Endometrium (tissue), 2 donors: ENCODE measurements around the gene FGFR4.
"Not testable (repeated sequence)": the region's sequence is repeated elsewhere in the genome, so short reads cannot be mapped to it uniquely, and the experiment has no call there.

Experiments used
- FAIRE-seq: peaks from 2 replicates; lab custom pipeline; 2012; peaks lifted over from hg19 to GRCh38; lab: Jason Lieb, UNC
- donor health status: control.
- donor health status: control.

The FGFR4 gene

DNA sequence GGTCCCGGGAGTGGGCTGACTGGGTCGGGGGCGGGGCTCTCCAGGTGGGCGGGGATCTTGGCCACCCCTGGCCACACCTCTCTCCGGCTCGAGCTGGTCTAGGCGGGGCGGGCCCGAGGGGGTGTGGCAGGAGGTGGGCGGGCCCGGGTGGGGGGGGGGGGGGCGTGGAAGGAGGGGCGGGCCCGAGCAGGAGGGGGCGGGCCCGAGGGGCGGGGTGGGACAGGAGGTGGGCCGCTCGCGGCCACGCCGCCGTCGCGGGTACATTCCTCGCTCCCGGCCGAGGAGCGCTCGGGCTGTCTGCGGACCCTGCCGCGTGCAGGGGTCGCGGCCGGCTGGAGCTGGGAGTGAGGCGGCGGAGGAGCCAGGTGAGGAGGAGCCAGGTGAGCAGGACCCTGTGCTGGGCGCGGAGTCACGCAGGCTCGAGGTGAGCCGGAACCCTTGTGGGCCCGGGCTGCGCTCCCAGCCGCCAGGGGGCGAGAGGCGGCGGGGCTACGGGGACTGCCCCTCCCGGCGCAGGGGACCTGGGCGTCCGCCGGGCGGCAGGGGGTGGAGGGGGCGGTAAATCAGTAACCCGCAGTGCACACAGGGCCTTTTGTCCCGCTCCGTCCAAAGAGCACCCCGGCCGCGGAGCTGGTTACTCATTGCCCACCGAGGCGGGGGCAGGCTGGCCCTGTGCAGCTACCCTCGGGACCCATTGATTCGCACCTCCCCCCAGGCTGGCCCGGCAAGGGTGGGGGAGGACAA is at the start of gene FGFR4:
Gene FGFR4 (plus strand): TSS at position 262 of the 744 bp plus-strand sequence. CDS start 2,688 bp downstream, outside the sequence.
- no peak for FAIRE-seq

- no peak for FAIRE-seq
These were observed 49.8 kb upstream of the FGFR4 start for GRCh38 chr5:177036921-177037320.

- no peak for FAIRE-seq
These were observed 45.8 kb upstream of the FGFR4 start for GRCh38 chr5:177040814-177041420.

GRCh38 chr5:177041936-177042335 is 44.8 kb upstream of the FGFR4 start:
- no peak for FAIRE-seq

DNA sequence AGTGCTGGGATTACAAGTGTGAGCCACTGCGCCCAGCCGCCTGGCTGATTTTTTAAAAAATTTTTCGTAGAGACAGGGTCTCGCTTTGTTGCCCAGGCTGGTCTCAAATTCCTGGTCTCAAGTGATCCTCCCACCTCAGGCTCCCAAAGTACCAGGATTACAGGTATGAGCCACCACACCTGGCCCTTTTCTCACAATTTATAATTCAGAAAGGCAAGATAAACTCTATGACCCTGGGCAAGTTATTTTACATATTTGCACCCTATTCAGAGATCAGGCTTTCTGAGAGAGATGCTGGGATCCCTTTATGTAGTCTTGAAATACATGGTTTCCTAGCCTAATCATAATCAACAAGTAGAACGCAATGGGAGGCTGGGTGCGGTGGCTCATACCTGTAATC is 43.6 kb upstream of the FGFR4 start:
- no peak for FAIRE-seq

GRCh38 chr5:177043958-177044357 is 42.8 kb upstream of the FGFR4 start:
- no peak for FAIRE-seq

GRCh38 chr5:177044641-177045040 is 42.1 kb upstream of the FGFR4 start:
- FAIRE-seq = no peak

DNA sequence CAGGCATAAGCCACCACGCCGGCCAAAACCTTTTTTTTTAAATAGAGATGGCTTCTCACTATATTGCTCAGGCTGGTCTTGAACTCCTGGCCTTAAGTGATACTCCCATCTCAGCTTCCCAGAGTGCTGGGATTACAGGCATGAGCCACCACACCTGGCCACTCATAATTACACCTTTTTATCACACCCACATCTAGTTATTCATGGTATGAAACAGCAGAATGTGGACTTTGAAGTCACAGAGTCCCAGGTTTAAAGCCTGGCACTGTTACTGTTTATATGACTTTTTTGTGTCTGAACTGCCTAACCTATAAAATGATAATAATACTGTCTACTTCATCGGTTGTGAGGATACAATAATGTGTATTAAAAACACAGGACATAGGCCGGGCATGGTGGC is 41.1 kb upstream of the FGFR4 start:
- no peak for FAIRE-seq

DNA sequence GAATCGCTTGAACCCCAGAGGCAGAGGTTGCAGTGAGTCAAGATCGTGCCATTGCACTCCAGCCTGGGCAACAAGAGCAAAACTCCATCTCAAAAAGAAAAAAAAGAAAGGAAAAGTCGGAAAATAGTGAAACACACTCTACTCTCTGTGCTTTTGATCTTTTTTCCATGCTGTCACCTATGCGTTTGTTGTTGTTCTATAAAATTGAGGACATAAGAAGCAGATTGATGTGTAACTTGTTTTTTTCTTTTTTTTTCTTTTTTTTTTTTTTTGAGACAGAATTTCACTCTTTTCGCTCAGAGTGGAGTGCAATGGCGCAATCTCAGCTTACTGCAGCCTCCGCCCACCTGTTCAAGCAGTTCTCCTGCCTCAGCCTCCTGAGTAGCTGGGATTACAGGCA is 38.2 kb upstream of the FGFR4 start:
- not testable (repeated sequence) for FAIRE-seq

DNA sequence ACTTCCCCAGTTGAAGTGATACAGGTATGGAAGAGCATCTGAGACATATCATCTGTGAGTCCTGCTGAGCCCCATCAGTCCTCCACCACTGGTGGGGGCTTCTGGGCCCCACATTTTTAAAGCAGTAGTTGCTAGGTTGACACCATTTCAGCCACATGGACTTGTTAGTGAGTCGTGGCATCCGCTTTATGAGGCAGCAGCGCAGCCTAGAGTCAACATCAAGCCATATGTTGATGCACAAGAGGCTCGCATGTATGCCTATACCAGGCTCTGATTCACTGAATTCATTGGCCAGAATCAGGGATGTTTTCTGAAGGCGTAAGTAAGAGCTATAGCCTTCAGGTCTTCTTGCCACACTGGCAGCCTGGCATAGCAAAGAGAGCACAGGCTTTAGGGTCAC is 37.4 kb upstream of the FGFR4 start:
- FAIRE-seq = no peak

- no peak for FAIRE-seq
These were observed 22.0 kb upstream of the FGFR4 start for GRCh38 chr5:177064500-177065277.

GRCh38 chr5:177065491-177065890 is 21.2 kb upstream of the FGFR4 start:
- FAIRE-seq = no peak

GRCh38 chr5:177066224-177066623 is 20.5 kb upstream of the FGFR4 start:
- no peak for FAIRE-seq

DNA sequence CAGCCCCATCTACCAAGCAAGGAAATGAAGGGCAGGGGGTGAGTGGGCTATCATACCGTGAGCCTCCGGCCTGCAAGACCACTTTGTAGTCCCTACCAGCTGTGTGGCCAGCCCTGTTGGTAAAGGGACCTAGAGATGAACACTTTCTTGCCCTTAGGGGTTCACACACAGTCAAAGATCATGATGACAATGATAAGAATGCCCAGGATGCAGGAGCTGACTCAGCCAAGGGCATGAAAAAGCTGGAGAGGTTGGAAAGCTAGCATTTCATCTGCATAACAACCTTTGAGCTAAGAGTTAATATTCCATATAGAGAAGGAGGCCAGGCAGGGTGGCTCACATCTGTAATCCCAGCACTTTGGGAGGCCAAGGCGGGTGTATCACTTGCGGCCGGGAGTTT is 19.2 kb upstream of the FGFR4 start:
- no peak for FAIRE-seq

DNA sequence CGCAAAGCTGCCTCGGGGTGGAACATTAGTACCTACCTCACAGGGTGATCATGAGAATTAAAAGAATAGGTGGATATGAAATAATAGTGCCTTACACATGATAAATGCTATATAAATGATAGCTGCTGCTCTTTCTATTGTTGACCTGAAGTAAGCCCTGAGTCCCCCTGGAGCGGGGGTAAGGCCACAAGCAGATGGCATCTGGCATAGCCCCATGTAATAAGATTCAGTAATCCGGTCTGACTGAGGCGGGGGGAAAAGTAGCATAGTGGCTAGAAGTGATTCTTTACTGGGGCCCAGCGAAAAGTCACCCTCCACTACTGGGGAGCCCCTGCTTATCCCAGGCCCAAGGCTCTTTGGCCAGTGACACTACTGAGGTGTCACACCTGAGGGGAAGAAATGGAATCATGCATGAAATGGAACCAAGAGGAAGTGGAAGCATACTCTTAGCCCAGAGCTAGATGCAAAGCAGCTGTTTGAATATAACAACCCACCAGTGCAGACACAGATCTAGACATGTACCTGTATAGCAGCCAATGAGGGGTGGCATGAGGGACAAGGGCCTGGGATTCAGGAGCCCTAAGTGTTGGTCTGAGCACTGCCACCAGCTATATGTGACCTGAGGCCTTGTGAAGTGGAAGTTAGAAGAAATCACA is 16.1 kb upstream of the FGFR4 start:
- FAIRE-seq = no peak

DNA sequence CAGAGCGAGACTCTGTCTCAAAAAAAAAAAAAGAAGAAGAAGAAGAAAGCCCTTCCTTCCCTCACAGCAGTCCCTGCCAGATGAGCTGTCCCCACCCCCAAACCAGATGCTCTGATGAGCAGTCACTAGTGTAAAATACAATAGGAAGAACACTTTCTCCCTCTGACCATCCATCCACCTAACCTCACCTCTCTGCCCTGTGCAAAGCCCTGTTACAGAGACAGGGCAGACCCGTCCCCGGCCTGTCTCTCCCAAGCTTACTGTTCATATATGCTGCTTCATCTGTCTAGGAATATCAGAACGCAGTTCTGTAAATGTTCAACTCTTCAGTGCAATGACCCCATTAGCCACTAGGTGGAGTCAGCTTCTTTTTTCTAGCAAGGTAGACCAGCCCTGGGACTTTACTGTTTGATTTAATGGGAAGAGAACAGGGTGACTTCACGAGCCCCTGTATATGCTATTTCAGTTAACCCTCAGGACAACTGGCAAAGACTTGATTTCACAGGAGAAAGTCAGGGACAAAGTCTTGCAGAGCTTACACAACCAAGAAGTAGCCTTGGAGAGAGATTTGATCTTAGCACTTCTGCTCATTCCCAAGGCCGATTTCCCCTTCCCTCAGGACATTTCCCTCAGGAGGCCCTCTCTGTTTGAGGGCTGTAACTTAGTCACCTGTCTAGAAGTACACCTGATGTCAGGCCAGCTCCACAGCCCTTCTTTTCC is 14.9 kb upstream of the FGFR4 start:
- no peak for FAIRE-seq

- no peak for FAIRE-seq
These were observed 9.4 kb upstream of the FGFR4 start for GRCh38 chr5:177077335-177077734.

GRCh38 chr5:177079606-177080005 is 7.1 kb upstream of the FGFR4 start:
- FAIRE-seq = no peak

GRCh38 chr5:177080265-177080664 is 6.5 kb upstream of the FGFR4 start:
- no peak for FAIRE-seq

GRCh38 chr5:177081859-177082258 is 4.9 kb upstream of the FGFR4 start:
- no peak for FAIRE-seq

GRCh38 chr5:177083357-177083756 is 3.4 kb upstream of the FGFR4 start:
- FAIRE-seq = no peak

DNA sequence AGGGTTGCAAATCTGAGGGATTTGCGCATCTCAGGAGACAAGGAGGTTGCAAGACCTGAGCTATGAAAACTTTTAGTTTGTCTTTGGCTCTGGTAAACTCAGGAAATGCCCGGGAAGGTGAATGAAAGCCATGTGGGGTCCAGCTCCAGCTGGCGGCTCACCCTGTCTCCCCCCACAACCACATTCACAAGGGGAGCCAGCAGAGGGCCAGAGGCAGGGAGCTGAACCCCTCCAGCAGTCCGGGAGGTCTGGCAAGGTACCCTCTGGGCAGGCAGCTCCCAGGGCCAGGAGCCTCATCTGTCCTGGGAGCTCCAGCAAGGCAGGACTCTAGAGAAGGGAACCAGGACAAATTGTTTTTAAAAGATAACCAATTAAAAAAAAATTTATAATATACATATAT is 2.5 kb upstream of the FGFR4 start:
- FAIRE-seq = no peak
